ENCODE data around the gene FMNL3.

FMNL3 gene

DNA sequence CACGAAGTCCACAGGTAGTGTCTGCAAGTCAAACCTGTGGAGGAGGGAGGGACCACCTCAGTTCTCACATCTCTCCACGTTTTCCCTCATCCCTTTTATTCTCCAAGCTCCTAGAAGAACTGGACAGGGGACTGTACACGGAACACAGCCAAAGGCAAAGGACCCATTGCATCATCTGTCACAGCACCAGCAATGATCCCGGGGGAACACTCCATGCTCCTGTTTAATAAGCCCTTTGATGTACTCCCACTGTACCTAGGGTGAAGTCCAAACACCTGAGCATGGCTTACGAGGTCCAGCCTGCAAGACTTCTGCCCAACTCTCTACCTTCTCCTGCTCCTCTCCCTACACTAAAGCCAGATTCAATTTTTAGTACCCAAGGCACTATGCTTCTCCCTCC, 57.3 kb downstream of the FMNL3 start:
- no peak for DNase-seq

DNA sequence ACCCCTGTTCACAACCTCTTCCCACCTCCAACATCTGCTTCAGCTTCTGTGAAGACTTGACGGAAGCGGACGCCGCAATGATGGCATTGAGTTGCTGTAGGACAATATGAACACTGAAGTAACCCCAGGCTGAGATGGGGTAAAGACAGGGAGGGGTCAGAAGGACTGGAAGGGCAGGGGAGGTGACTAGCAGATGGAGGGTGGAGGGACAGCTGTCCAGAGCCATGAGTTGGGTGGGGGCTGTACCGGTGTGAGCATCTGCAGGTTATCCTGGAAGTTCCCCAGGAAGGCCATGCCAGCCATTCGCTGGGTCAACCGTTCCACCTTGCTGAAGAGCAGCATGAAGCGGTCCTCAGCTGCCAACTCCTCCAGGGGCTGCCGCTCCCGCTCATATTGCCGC, 57.8 kb downstream of the FMNL3 start:
- no peak for DNase-seq

DNA sequence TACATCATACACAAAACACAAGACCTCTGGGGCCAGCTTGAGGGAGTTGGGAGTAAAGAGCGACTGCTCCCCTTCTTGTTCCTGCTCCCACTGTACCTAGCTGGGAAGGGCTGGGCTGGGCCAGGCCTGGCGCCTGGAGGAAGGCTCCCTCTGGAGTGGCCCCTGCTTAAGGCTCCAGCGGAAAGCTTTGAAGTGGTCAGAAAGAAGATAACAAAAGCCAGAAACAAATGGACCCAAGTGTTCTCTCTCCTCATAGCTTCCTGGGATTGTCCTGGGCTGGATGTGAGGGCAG, 58.5 kb downstream of the FMNL3 start:
- DNase-seq, result no peak

- no peak for DNase-seq
Observed at GRCh38 chr12:49647827-49648711, 59.1 kb downstream of the FMNL3 start.

DNA sequence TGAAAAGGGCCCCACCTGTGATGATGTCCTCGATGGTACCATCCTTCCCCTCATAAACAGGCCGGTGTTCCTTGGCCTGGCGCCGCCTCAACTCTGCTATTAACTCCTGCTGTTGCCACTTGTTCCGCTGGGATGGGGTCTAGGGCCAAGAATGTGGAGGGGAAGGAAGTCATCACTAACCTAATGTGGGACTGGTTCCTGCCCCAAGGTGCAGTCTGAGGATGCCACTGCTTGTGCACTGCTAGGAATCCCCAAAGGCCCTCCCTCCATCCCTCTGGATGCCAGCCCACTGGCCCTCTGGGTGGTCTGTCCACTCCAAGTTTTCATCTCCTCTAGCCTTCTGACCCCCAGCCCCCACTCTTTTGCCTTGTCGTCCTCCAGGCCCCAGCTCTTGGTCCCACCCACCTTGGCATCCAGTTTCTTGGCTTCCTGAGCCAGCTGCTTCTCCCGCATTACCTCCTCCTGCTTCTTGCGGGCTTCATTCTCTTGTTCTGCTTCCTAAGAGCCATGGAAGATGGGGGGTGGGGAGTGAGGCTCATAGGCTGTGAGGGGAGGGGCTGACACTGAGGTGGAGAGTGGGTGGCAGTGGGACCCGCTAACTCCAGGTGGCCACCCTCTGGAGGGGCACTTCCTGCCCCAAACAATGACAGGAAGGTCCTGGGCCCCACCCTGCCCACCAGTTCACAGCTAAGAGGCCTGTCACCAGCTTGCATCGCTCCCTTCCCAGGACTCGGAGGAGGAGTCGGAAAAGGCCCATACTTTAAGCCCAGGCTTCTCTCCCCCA, 60.1 kb downstream of the FMNL3 start:
- no peak for DNase-seq

DNA sequence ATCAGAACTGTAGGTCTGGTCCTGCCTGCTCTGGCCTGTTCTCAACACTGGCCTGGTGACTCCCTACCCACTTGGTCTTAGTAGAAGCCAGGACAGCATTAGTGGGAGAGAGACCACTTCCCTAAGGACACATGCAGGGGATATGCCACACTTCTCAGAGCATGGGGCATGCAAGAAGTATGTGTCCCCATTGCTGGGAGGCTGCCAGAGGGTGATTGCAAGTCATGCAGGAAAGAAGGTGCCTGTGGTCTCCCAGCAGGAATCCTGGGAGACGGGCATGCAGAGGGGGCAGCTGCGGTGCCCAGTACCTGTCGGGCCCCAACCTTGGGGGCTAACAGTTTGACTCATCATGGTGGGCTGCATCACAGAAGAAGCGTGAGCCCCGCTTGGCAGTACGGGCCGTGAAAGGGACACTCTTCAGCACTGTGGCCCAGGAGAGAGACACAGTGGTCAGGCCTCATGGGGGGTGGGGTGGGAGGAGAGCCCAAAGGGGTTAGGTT, 60.8 kb downstream of the FMNL3 start:
- DNase-seq, result no peak

- DNase-seq, result no peak
Observed at GRCh38 chr12:49645146-49646039, 61.8 kb downstream of the FMNL3 start.

GRCh38 chr12:49644620-49644994, 62.6 kb downstream of the FMNL3 start:
- peak; percentile 50 to 65 (median 65) for DNase-seq

DNA sequence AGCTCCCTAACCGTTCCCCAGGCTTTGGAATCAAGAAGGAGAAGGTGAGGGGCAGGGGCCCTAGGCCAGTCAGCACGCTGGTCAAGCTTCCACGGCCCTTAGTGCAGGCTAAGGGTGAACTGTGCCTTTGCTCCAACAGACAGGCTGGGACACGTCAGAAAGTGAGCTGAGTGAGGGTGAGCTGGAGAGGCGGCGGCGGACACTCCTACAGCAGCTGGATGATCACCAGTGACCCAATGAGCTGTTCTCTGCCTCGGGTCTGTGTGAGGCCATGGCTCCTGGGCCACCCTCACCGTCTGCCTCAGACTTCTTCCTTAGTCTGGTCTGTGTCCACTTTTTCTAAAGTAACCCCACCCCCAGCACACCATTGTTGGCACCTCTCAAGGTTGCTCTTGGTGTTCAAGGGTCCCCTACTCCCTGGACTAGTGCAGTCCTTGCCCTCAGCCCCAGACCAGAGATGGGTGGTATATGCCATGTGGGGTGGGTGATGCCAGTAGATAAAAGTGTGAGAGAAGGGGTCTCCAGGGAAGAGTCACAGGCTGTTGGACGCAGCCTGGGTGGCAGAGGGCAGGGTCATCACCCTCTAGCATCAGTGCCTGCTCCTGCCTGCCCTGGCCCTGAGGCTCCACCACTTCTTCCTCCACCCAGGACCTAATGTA, 63.1 kb downstream of the FMNL3 start:
- no peak for DNase-seq

- DNase-seq, result no peak
Observed at GRCh38 chr12:49643135-49643534, 64.1 kb downstream of the FMNL3 start.

- no peak for DNase-seq
Observed at GRCh38 chr12:49642370-49642802, 64.8 kb downstream of the FMNL3 start.

GRCh38 chr12:49641748-49642369, 65.3 kb downstream of the FMNL3 start:
- DNase-seq, result no peak

DNA sequence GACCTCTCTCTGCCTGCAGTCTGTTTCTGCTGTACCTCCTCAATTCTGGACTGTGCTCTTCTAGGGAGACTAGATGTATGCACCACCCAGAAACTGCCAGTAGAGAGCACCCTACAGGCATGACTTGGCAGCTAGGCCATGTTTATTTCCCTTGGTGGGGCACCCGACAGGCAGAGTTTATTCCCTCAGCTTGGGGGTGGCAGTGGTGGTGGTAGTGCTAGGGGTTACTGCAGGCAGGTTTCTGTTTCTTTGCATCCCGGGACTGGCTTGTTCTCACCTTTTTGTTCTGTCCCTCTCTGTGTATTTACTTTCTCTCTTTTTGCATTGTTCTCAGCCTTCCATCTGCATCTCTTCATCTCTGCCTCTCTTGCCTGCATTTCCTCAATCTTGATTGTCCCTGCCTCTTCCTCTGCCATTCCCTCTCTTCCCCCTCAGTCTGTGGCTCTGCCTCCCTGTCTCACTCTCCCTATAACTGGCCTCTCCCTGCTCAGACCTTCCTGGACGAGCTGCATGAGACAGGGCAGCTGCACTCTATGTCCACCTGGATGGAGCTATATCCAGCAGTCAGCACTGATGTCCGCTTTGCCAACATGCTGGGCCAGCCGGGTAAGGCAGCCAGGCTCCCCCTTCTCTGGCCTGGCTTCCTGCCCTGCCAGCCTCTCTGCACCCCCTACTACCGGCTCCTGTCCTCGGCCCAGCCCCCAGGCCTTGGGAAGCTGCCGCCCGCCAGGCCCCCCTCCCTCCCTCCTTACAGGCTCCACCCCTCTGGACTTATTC, 70.0 kb downstream of the FMNL3 start:
- DNase-seq, result peak in 3 of 4 experiments; percentile 13 to 28 (median 15)

DNA sequence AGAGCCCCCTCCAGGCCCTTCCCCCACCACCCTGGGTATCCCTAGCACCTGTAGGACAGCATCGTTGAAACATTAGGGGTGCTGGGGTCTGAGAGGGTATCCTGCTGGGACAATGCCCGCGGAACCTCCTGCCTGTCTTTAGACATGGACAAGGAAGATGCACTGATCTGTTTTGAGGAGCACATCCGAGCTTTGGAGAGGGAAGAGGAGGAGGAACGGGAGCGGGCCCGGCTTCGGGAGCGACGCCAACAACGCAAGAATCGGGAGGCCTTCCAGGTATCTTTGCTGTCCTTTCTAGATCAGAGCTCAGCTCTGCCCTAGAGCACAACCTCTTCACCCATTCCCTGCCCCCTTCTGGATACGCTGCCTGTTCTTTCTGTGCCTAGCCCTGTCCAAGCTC, 70.6 kb downstream of the FMNL3 start:
- DNase-seq, result no peak

DNA sequence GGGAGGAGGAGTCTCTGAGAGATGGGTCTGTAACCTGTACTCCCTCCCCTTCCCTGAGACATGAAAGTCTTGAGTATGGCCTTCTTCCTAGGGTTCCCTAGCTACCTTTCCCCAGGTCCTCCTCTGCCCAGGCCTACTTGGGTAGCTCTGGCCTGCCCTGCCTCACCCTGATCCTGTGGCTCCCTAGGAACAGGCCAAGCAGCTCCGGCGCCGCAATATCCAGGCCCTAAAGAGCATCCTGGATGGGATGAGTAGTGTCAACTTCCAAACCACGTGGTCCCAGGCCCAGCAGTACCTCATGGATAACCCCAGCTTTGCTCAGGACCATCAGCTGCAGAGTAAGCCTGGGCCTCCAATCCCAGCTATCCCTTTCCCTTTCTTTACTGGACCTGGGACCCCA, 71.5 kb downstream of the FMNL3 start:
- DNase-seq, result no peak

GRCh38 chr12:49635036-49635435, 72.2 kb downstream of the FMNL3 start:
- no peak for DNase-seq

DNA sequence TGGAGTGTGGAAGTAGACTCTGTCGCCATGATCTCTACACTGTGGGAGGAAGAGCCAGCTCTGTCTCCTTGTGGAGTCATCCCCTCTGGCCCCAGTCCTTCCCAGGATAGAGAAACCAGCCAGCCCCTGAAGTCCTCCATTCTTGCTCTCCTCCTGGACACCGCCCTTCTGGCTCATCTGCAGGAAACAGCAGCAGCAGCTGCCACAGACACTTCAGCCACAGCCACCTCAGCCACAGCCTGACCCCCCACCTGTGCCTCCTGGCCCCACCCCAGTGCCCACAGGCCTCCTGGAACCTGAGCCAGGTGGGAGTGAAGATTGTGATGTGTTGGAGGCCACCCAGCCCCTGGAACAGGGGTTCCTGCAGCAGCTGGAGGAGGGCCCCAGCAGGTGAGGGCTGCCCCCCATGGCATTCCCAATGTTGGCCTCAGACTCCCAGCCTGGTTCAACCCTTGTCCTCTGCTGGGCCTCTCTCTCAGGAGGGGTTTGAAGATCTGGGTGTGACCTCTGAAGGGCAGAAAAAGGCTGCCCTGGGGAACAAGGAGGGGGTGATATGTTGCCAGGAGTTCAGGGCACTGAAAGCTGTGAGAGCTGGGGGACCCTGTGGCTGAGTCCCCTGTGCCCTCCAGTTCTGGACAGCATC, 73.4 kb downstream of the FMNL3 start:
- DNase-seq, result no peak

DNA sequence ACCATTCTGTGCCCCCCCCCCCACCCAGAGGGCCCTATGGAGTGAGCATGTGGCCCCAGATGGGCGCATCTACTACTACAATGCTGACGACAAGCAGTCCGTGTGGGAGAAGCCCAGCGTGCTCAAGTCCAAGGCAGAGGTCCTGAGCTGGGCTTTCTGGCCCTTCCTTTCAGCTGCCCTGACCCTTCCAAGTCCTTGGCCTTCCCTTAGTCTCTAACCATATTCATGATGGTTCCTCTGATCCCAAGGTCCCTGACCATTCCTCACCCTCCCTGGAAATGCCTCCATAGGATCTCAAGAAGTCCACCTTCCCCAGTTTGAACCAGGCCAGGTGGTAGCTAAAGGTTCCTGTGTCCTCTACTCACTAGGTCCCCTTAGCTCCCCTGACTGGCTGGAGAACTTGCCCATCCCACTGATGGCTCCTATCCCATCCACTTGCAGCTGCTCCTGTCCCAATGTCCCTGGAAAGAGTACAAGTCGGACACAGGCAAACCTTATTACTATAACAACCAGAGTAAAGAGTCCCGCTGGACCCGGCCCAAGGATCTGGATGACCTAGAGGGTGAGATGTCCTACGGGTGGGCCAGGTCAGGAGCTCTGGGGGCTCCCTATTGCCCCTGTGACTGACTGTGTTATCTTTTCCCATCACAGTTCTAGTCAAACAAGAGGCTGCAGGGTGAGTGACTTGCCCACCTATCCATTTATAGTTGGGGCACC, 74.1 kb downstream of the FMNL3 start:
- no peak for DNase-seq

DNA sequence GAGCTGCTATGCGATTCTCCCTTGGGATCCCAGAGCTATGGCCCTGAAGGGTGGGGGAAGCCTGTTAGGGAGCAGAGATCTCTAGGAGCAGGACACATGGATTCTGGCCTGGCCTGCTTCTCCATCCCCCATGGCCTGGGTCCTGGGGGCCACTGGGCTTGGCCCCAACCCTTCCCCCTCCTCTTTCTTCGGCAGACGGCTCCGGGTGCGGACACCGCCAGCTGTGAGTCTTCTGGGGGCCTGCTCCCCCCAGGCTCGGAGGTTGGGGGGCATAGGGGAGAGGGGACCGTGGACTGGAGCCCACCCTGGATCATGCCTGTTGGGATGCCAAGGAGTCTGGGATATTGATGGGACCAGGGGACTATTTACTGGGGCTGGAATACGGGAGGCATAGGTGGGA, 74.8 kb downstream of the FMNL3 start:
- DNase-seq, result no peak

DNA sequence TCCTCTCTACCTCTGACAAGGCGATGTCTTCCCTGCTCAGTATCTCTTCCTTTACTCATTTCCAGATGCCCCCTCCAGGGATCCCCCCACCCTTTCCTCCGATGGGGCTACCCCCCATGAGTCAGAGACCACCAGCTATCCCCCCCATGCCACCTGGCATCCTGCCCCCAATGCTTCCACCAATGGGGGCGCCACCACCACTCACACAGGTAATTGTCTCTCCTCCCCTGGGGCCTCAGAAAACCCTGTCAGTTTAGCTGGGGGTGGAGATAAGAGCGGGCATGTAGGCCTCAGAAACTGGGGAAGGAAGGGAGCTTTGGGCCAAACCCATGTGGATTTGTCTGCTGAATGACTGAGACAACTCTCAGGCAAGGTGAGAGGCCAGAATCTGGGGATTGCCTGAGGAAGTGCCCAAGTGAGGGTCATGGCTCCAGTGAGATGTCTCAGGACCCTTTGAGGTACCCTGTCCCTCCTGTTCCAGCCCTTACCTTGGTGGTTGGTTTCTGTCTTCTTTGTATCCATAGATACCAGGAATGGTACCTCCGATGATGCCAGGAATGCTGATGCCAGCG, 75.8 kb downstream of the FMNL3 start:
- no peak for DNase-seq
